MM.1S (cell line): ENCODE measurements around the gene ACTR3C.
A peak's percentile ranks its signal among the peaks of the same experiment; 100 is the strongest.
"Not testable (repeated sequence)": the region's sequence is repeated elsewhere in the genome, so short reads cannot be mapped to it uniquely, and the experiment has no call there.

Experiments
- CTCF ChIP-seq: fragments of 300-600 bp; sonication (generic); IDR thresholded peaks from 2 replicates; pipeline ENCODE4 v1.5.1; 2016; ENCODE audit warnings: antibody characterized with exemption, low read length, mixed read lengths
- EZH2 ChIP-seq: fragments of 300-600 bp; sonication (generic); optimal IDR thresholded peaks from 2 replicates; pipeline ENCODE3; 2017; ENCODE audit warnings: low read depth, mild to moderate bottlenecking, antibody characterized with exemption, low read length, mixed read lengths

GRCh38 chr7:150285849-150286754 lies 37.2 kb downstream of the ACTR3C start:
- peak; percentile 50 for TF ChIP-seq CTCF
- TF ChIP-seq EZH2: not testable (repeated sequence)
